Activated CD4-positive, alpha-beta T cell treated with anti-CD3 and anti-CD28 coated beads, Interleukin-2, amount 10 ng/mL, durations not matched to agents 7 days and 5 days (primary cell): ENCODE results near the gene MSMP. TPM values are rescaled to one million over a fixed set of nuclear protein-coding genes. Genes with fewer than 3 reads are reported as not detected.

Experiments
- CTCF ChIA-PET: fragments of 350-600 bp; sonication (Branson Sonifier 250); formaldehyde crosslinking; loops from one replicate; lab custom pipeline; 2021; ENCODE audit warnings: antibody characterized with exemption; lab: Charles Lee
- POLR2A ChIA-PET: fragments of 350-600 bp; sonication (Branson Sonifier 250); formaldehyde crosslinking; loops from one replicate; lab custom pipeline; 2021; ENCODE audit warnings: antibody characterized with exemption; lab: Charles Lee
- DNase-seq: peaks from one replicate; pipeline ENCODE4 v3.0.0-alpha.2; 2020
- H3K27ac Mint-ChIP-seq: one replicate; pipeline ENCODE4 v1.8.0; 2021; ENCODE audit warnings: mild to moderate bottlenecking, moderate library complexity, mixed read lengths
- H3K27me3 Mint-ChIP-seq: one replicate; pipeline ENCODE4 v1.8.0; 2021; ENCODE audit warnings: mixed read lengths
- H3K36me3 Mint-ChIP-seq: one replicate; pipeline ENCODE4 v1.8.0; 2021; ENCODE audit warnings: low read depth, mixed read lengths
- H3K4me1 Mint-ChIP-seq: one replicate; pipeline ENCODE4 v1.8.0; 2021; ENCODE audit warnings: mixed read lengths
- H3K4me3 Mint-ChIP-seq: one replicate; pipeline ENCODE4 v1.8.0; 2021; ENCODE audit warnings: mild to moderate bottlenecking, moderate library complexity, mixed read lengths
- H3K9me3 Mint-ChIP-seq: one replicate; pipeline ENCODE4 v1.8.0; 2021; ENCODE audit warnings: mixed read lengths
- total RNA-seq, 2 experiments: library from RNA; stranded (reverse); gene quantifications; one replicate each; pipeline ENCODE4 v1.2.3, GENCODE V29; 2021

MSMP gene
- total RNA-seq, 2 experiments from 2014 or later, result not detected

- peaks cover 37% of the 10 kb centered on the region for H3K36me3 Mint-ChIP-seq
- no peaks in the 10 kb centered on the region for H3K9me3 Mint-ChIP-seq
- H3K27ac Mint-ChIP-seq, result no peak overlapping the region
- peaks cover 32% of the 10 kb centered on the region for H3K4me1 Mint-ChIP-seq
- ChIA-PET CTCF (interaction anchor here (1.0 to 2.4 kb wide), 4 partner anchors 8 to 44 kb away, joined by 3 to 8 read pairs (median 4); partner anchors contain the start of genes GBA2 and RGP1), POLR2A (no interaction called here)
- H3K4me3 Mint-ChIP-seq, result no peak overlapping the region
- H3K27me3 Mint-ChIP-seq, result no peaks in the 10 kb centered on the region
- DNase-seq, result no peak
Measured at GRCh38 chr9:35738186-35738585, 15.9 kb downstream of the MSMP start.

GRCh38 chr9:35737143-35737542 is 16.9 kb downstream of the MSMP start:
- peaks cover 28% of the 10 kb centered on the region for H3K4me1 Mint-ChIP-seq
- DNase-seq, result no peak
- no peaks in the 10 kb centered on the region for H3K27me3 Mint-ChIP-seq
- peaks cover 36% of the 10 kb centered on the region for H3K36me3 Mint-ChIP-seq
- H3K27ac Mint-ChIP-seq, result no peak overlapping the region
- no peaks in the 10 kb centered on the region for H3K9me3 Mint-ChIP-seq
- H3K4me3 Mint-ChIP-seq, result no peak overlapping the region
- CTCF ChIA-PET, result interaction anchor here (1.1 to 2.4 kb wide), 4 partner anchors 9 to 20 kb away, joined by 3 to 8 read pairs (median 6); partner anchors contain the start of genes GBA2 and RGP1
- POLR2A ChIA-PET, result no interaction called here

DNA sequence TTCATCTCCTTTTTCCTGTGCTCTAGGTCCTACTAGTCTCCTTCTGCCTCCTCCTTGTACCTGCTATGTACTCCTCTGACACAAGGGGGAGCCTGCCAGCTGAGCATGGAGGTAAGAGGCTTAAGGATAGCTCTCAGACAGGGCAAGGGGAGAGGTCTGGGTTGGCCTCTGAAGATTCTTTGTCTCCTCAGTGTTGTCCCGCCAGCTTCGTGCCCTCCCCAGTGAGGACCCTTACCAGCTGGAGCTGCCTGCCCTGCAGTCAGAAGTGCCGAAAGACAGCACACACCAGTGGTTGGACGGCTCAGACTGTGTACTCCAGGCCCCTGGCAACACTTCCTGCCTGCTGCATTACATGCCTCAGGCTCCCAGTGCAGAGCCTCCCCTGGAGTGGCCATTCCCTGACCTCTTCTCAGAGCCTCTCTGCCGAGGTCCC is 17.9 kb downstream of the MSMP start:
- Mint-ChIP-seq H3K4me1 (peaks cover 20% of the 10 kb centered on the region), H3K36me3 (peaks cover 41% of the 10 kb centered on the region), H3K27ac (peak overlapping the region; percentile 36), H3K27me3 (no peaks in the 10 kb centered on the region), H3K9me3 (no peaks in the 10 kb centered on the region), H3K4me3 (no peak overlapping the region)
- peak; percentile 82 for DNase-seq
- POLR2A ChIA-PET, result no interaction called here
- CTCF ChIA-PET, result interaction anchor here (0.5 to 9.8 kb wide), 12 partner anchors 8 to 90 kb away, joined by 3 to 112 read pairs (median 4); partner anchors contain the start of genes GBA2 and RGP1

DNA sequence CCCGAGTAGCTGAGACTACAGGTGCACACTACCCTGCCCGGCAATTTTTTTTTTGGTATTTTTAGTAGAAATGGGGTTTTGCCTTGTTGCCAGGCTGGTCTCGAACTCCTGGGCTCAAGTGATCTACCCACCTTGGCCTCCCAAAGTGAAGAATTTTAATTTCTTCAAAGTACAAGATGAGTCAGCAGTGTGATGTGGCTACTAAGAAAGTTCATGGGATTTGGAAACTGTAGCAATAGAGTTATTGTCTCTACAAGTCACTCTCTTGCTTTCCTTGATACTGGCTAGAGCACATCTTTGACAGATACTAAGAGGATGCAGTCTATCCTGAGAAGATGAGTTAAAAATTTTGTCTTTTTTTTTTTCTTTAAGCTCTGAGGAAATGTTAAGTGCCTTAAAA is 20.0 kb downstream of the MSMP start:
- POLR2A ChIA-PET, result no interaction called here
- Mint-ChIP-seq H3K36me3 (peaks cover 41% of the 10 kb centered on the region), H3K9me3 (no peaks in the 10 kb centered on the region), H3K27ac (no peak overlapping the region), H3K4me1 (peaks cover 20% of the 10 kb centered on the region), H3K27me3 (no peaks in the 10 kb centered on the region), H3K4me3 (no peak overlapping the region)
- no peak for DNase-seq
- CTCF ChIA-PET, result interaction anchor here (1.0 to 9.8 kb wide), 5 partner anchors 11 to 293 kb away, joined by 3 to 112 read pairs (median 3); partner anchors contain the start of genes GBA2, RGP1 and SPAG8

GRCh38 chr9:35732800-35733541 is 21.1 kb downstream of the MSMP start:
- Mint-ChIP-seq H3K9me3 (no peaks in the 10 kb centered on the region), H3K27ac (peak overlapping the region; percentile 80), H3K4me3 (no peak overlapping the region), H3K27me3 (no peaks in the 10 kb centered on the region), H3K4me1 (peaks cover 20% of the 10 kb centered on the region), H3K36me3 (peaks cover 34% of the 10 kb centered on the region)
- no peak for DNase-seq
- ChIA-PET CTCF (interaction anchor here (0.6 to 9.8 kb wide), 17 partner anchors 10 to 820 kb away, joined by 3 to 112 read pairs (median 6); partner anchors contain the start of genes ARHGEF39, CCDC107, GBA2 and RGP1), POLR2A (interaction anchor here (0.5 to 1.0 kb wide), 4 partner anchors 16 to 616 kb away, joined by 3 to 7 read pairs (median 4); partner anchors contain the start of genes GBA2, RGP1 and SPAG8)

- Mint-ChIP-seq H3K4me3 (no peak within 1 kb of the TSS), H3K27ac (peak within 1 kb of the TSS; percentile 85), H3K4me1 (peaks cover 20% of the 10 kb centered on the region), H3K9me3 (no peaks in the 10 kb centered on the region), H3K27me3 (no peaks in the 10 kb centered on the region), H3K36me3 (peaks cover 28% of the 10 kb centered on the region)
- ChIA-PET POLR2A (interaction anchor here (0.5 to 1.5 kb wide), 5 partner anchors 16 to 616 kb away, joined by 3 to 7 read pairs (median 4); partner anchors contain the start of genes GBA2, RGP1 and SPAG8), CTCF (interaction anchor here (0.6 to 9.8 kb wide), 21 partner anchors 10 to 820 kb away, joined by 3 to 112 read pairs (median 4); partner anchors contain the start of genes ARHGEF39, CCDC107, GBA2 and RGP1)
- DNase-seq, result peak; percentile 98
Measured at GRCh38 chr9:35732185-35732799, 21.8 kb downstream of the MSMP start, which contains the start of the genes CREB3 and TLN1. TSS of gene CREB3 (plus strand) at chr9:35732666. CDS start at chr9:35732773, 107 bp downstream. TSS of gene TLN1 (minus strand) at chr9:35732195. CDS start at chr9:35725694, 6,501 bp downstream.

GRCh38 chr9:35731415-35732184 is 22.5 kb downstream of the MSMP start:
- Mint-ChIP-seq H3K9me3 (no peaks in the 10 kb centered on the region), H3K36me3 (peaks cover 29% of the 10 kb centered on the region), H3K27ac (peak overlapping the region; percentile 85), H3K4me3 (no peak overlapping the region), H3K27me3 (no peaks in the 10 kb centered on the region), H3K4me1 (peaks cover 20% of the 10 kb centered on the region)
- ChIA-PET POLR2A (interaction anchor here (1.0 to 1.5 kb wide), 2 partner anchors 80 to 83 kb away, joined by 4 to 7 read pairs; partner anchors contain the start of gene SPAG8), CTCF (interaction anchor here (0.6 to 9.8 kb wide), 25 partner anchors 9 to 225 kb away, joined by 3 to 112 read pairs (median 4); partner anchors contain the start of genes ARHGEF39, CCDC107, GBA2 and RGP1)
- DNase-seq, result no peak

DNA sequence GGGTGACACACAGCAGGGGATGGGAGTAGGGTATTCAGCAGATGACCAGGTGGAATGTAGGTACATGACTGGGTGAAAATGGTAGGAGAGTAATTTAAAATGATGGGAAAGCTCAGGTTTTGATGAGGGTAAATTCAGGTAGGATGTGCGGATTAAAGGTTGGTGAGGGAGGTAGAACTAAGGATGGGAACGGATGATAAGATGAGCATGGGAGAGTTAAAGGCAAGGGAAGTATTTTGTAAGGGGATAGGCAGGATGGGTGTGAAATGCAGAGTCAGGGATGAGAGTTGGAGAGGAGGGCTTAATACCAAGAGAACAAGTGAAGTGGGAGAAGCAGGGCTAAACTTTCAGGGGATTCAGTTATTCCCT is 23.6 kb downstream of the MSMP start:
- H3K36me3 Mint-ChIP-seq, result peaks cover 30% of the 10 kb centered on the region
- H3K27me3 Mint-ChIP-seq, result no peaks in the 10 kb centered on the region
- CTCF ChIA-PET, result interaction anchor here (0.6 to 9.8 kb wide), 15 partner anchors 8 to 156 kb away, joined by 3 to 112 read pairs (median 3); partner anchors contain the start of genes CCDC107, GBA2, MSMP and RGP1
- POLR2A ChIA-PET, result no interaction called here
- H3K4me1 Mint-ChIP-seq, result peaks cover 13% of the 10 kb centered on the region
- no peak for DNase-seq
- peak overlapping the region; percentile 15 for H3K27ac Mint-ChIP-seq
- H3K9me3 Mint-ChIP-seq, result no peaks in the 10 kb centered on the region
- H3K4me3 Mint-ChIP-seq, result no peak overlapping the region

DNA sequence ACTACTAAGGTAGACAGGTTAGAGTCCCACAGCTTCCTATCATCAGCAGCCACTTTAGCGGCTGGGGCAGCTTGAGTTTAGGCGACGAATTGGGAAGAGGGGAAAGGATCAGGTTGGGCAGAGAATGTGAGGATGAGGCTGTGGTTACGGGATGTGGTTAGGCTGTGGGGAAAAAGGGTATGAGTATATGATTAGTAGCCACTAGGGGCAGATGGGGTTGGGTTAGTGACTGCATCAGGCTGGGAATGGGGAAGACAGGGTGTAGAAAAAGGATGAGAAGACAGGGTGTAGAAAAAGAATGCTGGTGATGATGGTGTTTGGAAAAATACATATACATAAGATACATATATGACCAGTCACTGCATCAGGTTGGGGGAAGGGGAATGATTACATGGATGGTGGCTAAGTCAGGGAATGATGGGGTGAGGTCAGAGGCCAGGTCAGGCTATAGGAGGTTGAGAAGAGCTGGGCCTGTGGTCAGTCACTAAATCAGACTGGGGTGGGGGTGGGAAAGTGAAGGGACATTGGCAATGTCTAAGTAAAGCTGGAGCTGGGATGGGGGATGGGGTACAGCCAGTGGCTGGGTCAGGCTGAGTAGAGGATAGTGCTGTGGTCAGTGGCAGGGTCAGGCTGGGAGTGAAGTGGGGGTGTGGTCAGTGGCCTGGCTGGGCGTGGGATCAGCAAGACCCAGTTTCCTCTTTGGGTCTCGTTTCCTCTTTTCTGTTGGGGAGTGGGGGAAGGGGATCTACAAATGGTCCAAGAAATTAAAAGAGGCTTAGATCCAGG is 24.2 kb downstream of the MSMP start:
- H3K4me1 Mint-ChIP-seq, result peaks cover 12% of the 10 kb centered on the region
- DNase-seq, result peak; percentile 41
- H3K27ac Mint-ChIP-seq, result peak overlapping the region; percentile 15
- H3K9me3 Mint-ChIP-seq, result no peaks in the 10 kb centered on the region
- H3K36me3 Mint-ChIP-seq, result peaks cover 29% of the 10 kb centered on the region
- ChIA-PET CTCF (interaction anchor here (0.6 to 9.8 kb wide), 18 partner anchors 7 to 90 kb away, joined by 3 to 112 read pairs (median 5); partner anchors contain the start of genes ARHGEF39, CCDC107, GBA2 and MSMP), POLR2A (no interaction called here)
- no peaks in the 10 kb centered on the region for H3K27me3 Mint-ChIP-seq
- no peak overlapping the region for H3K4me3 Mint-ChIP-seq

DNA sequence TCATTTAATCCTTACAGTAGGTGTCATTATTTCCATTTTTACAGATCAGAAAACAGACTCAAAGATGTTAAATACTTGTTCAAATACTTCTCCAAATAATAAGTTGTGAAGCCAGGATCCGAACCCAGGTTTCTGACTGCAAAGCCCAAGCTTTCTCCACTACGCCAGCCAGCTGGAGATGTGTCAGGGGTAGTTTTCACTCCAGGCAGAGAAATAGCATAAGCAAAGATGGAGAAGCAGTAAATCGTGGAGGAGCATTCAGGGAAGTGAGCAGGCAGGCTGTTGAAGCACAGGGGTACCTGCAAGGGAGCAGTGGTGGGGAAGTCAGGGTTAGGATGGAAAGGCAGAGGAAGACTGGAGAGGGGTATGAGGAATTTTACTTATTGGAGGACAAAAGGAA is 25.0 kb downstream of the MSMP start:
- Mint-ChIP-seq H3K9me3 (no peaks in the 10 kb centered on the region), H3K27ac (no peak overlapping the region), H3K4me3 (no peak overlapping the region), H3K27me3 (no peaks in the 10 kb centered on the region), H3K4me1 (peaks cover 10% of the 10 kb centered on the region), H3K36me3 (peaks cover 36% of the 10 kb centered on the region)
- POLR2A ChIA-PET, result no interaction called here
- no peak for DNase-seq
- CTCF ChIA-PET, result interaction anchor here (0.6 to 9.8 kb wide), 13 partner anchors 12 to 127 kb away, joined by 3 to 112 read pairs (median 5); partner anchors contain the start of genes ARHGEF39, CCDC107, GBA2 and RGP1
